Inferior parietal cortex (tissue), 1 donor: ENCODE measurements around the gene APOA4.
"Not testable (repeated sequence)": the region's sequence is repeated elsewhere in the genome, so short reads cannot be mapped to it uniquely, and the experiment has no call there.

ENCODE experiments used
- DNase-seq: peaks from one replicate; pipeline ENCODE4 v3.0.0-alpha.2; 2016; ENCODE audit errors: extremely low spot score

APOA4 gene

GRCh38 chr11:116804001-116804400 is 19.1 kb downstream of the APOA4 start:
- no peak for DNase-seq

- DNase-seq = not testable (repeated sequence)
Measured at GRCh38 chr11:116801662-116802061, 21.4 kb downstream of the APOA4 start.

- no peak for DNase-seq
Measured at GRCh38 chr11:116800610-116801009, 22.5 kb downstream of the APOA4 start.

GRCh38 chr11:116798368-116798767 is 24.7 kb downstream of the APOA4 start:
- DNase-seq = no peak

GRCh38 chr11:116797816-116798215 is 25.3 kb downstream of the APOA4 start:
- DNase-seq = no peak

GRCh38 chr11:116796548-116796947 is 26.6 kb downstream of the APOA4 start:
- DNase-seq = no peak

- no peak for DNase-seq
Measured at GRCh38 chr11:116794851-116795250, 28.3 kb downstream of the APOA4 start.

- no peak for DNase-seq
Measured at GRCh38 chr11:116793772-116794097, 29.4 kb downstream of the APOA4 start.

GRCh38 chr11:116792869-116793771 is 30.0 kb downstream of the APOA4 start:
- DNase-seq = no peak

GRCh38 chr11:116792144-116792868 is 30.8 kb downstream of the APOA4 start:
- DNase-seq = no peak

- DNase-seq = no peak
Measured at GRCh38 chr11:116791813-116792143, 31.3 kb downstream of the APOA4 start, which contains the start of gene APOA5. Gene APOA5, minus strand, starts transcription at chr11:116791879. Its CDS starts 19 bp downstream, at chr11:116791860.

- DNase-seq = peak; percentile 82
Measured at GRCh38 chr11:116791002-116791812, 31.9 kb downstream of the APOA4 start.

GRCh38 chr11:116790167-116791001 is 32.7 kb downstream of the APOA4 start:
- DNase-seq = no peak

- no peak for DNase-seq
Measured at GRCh38 chr11:116788975-116789374, 34.1 kb downstream of the APOA4 start.

- DNase-seq = no peak
Measured at GRCh38 chr11:116788534-116788933, 34.6 kb downstream of the APOA4 start.

GRCh38 chr11:116787786-116788486 is 35.2 kb downstream of the APOA4 start, which contains the start of gene ZPR1:
Gene ZPR1, minus strand, starts transcription at chr11:116788023. Its CDS starts 33 bp downstream, at chr11:116787990.
- peak; percentile 78 for DNase-seq

GRCh38 chr11:116787436-116787785 is 35.7 kb downstream of the APOA4 start:
- no peak for DNase-seq

- DNase-seq = no peak
Measured at GRCh38 chr11:116786966-116787365, 36.1 kb downstream of the APOA4 start.

- DNase-seq = no peak
Measured at GRCh38 chr11:116786326-116786725, 36.8 kb downstream of the APOA4 start.

- DNase-seq = no peak
Measured at GRCh38 chr11:116782728-116783127, 40.4 kb downstream of the APOA4 start.

GRCh38 chr11:116778556-116778955 is 44.5 kb downstream of the APOA4 start:
- DNase-seq = no peak
